Endometrium (tissue), 2 donors: ENCODE measurements around the gene TAS1R3.

Source experiments
- FAIRE-seq: peaks from 2 replicates; lab custom pipeline; 2012; peaks lifted over from hg19 to GRCh38; lab: Jason Lieb, UNC
- donor health status: control.
- donor health status: control.

The TAS1R3 gene

GRCh38 chr1:1371746-1372711, 40.9 kb downstream of the TAS1R3 start:
- no peak for FAIRE-seq

DNA sequence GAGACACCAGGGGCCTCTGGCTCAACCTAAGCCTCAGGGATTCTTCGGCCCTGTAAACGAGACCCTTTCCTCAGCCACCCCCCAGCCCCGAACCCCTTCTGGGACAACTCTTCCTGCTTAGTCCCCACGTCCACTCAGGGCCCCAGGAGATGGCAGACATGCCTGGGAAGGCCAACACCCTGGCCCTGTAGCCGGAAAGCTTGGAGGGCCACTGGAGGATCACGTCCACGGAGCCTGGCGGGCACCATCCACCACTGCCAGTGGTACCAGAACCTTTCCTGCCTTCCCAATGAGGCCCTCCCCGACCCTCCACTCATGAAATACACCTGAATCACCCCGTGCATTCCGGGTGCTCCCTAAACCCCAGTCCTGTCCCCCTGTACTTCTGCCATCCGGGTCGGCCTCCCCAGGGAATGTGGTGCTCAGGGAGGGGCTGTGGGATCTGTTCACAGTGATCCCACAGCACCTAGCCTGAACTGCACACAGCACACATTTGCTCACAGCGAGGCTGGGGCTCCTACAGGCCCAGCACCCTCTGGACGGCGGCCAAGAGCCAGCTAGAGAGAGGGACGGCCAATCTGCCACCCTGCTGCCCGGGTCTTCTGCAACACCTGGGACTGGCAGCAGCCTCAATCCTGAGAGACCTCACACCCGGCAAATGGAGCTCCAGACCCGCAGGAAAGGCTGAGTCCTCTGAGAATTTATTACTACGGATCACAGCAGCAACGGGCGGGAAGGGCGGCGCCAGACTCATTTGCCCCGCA, 42.2 kb downstream of the TAS1R3 start:
- no peak for FAIRE-seq

- no peak for FAIRE-seq
Observed at GRCh38 chr1:1373815-1374588, 42.9 kb downstream of the TAS1R3 start.

DNA sequence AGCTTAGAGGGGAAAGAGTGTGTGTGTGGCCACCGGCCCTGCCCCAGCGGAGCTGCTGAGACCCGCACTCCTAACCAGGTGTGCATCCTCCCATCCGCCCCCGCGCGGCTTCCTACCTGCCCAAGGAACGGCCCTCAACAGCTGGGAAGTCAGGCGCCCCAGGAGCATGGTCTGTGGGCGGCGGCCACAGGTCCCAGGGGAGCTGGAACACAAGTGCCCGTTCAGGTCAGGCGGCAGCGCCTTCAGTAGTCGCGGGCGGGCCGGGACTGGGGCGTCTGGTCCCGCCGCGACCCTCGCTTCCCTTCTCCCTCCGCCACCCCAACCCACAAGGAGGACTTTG, 43.5 kb downstream of the TAS1R3 start:
- FAIRE-seq: no peak

DNA sequence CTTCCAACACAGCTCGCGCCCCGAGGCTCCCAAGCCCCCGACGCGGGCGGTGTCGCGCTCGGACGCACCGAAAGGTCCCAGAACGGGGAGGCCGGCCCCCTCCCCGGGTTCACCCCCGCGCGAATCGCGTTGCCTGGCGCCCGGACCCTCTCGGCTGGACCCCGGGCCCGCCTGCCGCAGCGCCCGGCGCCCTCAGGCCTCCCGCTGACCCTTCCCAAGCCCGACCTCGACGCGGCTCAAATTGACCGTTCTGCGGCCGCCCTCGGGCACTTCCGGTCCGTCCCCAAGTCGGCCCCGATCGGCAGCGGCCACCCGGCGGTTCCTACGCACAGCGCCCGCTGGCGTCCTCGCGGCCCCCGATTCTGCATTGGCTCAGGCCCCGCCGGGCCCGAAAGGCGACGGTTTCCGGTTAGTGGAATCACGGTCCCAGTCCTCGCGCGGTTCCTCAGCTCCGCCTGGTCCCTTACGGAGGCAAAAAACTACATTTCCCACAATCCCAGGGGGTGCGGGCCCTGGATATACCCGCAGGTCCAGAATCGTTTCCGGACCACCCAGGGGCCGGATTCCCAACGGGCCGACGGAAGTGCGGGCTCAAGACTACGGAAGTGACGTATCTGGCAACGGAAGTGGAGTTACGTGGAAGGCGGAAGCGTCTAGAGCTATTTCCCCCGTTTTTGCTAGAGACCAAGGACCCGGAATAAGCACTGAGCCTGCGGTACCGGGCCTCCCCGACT, 44.0 kb downstream of the TAS1R3 start, which contains the start of gene AURKAIP1:
AURKAIP1 (minus strand) TSS at position 279 of the 734 bp plus-strand sequence. CDS start 451 bp downstream, outside the sequence.
- FAIRE-seq: peak; percentile 99

GRCh38 chr1:1376551-1377226, 45.6 kb downstream of the TAS1R3 start:
- no peak for FAIRE-seq

GRCh38 chr1:1377540-1378205, 46.6 kb downstream of the TAS1R3 start:
- no peak for FAIRE-seq

DNA sequence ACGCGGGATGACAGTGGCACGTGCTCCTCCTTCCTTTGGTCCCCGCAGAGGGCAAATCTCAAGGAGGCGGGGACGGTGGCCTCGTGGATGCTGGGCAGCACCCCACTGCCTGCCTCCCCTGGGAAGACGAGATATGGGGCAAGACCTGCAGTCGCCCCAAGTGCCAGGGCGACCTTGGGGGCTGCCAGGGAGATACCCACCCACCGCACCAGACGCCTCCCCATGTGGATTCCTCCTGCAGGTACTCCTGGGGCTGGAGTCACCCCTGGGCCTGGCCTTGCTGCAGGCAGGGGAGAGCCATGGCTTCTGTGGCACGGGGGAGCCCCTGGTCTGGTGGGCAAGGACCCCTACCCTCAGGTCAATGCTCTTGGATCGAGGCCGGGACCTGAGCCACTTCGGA, 49.8 kb downstream of the TAS1R3 start:
- FAIRE-seq: no peak

DNA sequence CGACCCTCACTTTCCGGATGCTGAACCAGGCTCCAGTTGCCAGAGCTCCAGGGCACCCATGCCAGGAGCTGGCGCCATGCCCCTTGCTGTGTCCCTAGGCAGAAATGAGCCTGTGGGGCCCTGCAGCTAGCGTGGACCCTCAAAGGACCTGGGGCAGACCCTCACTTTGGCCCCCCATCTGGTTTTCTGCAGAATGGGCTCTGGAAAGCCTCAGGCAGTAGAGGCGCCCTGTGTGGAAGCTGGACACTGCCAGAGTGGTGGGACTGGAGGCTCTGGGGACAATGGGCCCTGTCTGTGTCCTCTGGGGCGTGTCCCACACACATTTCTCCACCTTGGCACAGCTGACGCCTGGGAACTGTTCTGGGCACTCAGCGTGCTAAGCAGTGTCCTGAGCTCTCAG, 50.2 kb downstream of the TAS1R3 start:
- FAIRE-seq: no peak
